IPS DF 4.7 (cell line): ENCODE results near the gene TRAPPC2.
"Not testable (repeated sequence)": the region's sequence is repeated elsewhere in the genome, so short reads cannot be mapped to it uniquely, and the experiment has no call there.

Experiments used
- DNase-seq: peaks from one replicate; pipeline ENCODE4 v3.0.0-alpha.2; 2013; ENCODE audit warnings: low spot score; ENCODE audit errors: extremely low read depth

The TRAPPC2 gene

GRCh38 chrX:13670197-13670596, 64.2 kb downstream of the TRAPPC2 start:
- DNase-seq = no peak

GRCh38 chrX:13669755-13670154, 64.7 kb downstream of the TRAPPC2 start:
- not testable (repeated sequence) for DNase-seq

DNA sequence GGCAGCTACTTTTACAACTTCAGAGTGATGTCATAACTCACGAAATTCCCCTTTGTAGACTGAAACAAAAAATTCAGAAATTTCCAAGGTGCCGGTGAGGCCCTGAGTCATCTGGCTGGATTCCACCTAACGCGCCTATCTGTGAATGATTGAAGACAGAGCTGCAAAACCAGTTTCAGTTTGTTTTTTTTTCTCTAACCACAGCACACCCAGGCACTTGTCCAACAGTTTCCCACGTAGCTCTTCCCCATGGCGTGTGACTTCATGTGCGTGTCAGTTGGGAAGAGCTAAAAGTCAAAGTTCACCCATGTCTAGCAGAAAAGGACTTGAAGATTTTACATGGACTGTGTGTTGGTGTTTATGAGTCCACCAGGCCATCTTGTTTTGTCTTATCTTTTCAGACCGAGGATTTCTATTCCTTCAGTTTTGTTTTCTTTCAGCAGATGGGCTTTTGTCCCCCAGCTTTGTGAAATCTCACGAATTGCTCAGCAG, 65.1 kb downstream of the TRAPPC2 start:
- no peak for DNase-seq

GRCh38 chrX:13667919-13668318, 66.5 kb downstream of the TRAPPC2 start:
- no peak for DNase-seq

- DNase-seq = no peak
These were observed 67.6 kb downstream of the TRAPPC2 start for GRCh38 chrX:13666836-13667235.

- DNase-seq = no peak
These were observed 70.4 kb downstream of the TRAPPC2 start for GRCh38 chrX:13664020-13664419.

GRCh38 chrX:13662355-13662791, 72.0 kb downstream of the TRAPPC2 start:
- no peak for DNase-seq
